ENCODE measurements around the gene ANKRD12. TPM values are rescaled to one million over a fixed set of nuclear protein-coding genes. Genes with fewer than 3 reads are reported as not detected.

Gene ANKRD12
- total and polyA plus RNA-seq, 2 of the 4 experiments (the other 2 are of a cell fraction) = 2.6 to 12.9 TPM

GRCh38 chr18:9234528-9234927 is 97.9 kb downstream of the ANKRD12 start:
- Histone ChIP-seq H2BK5ac (ENCODE audit: low read depth, low read length, poor library complexity, severe bottlenecking) (no peak overlapping the region), H3K9me1 (ENCODE audit: insufficient read depth, low read length) (peaks cover 6% of the 10 kb centered on the region; the same call in 1 of the 2 replicates), H4K5ac (ENCODE audit: low read depth, low read length) (no peak overlapping the region), H2AK9ac (replicated peaks; ENCODE audit: low read depth, low read length, poor library complexity) (no peak overlapping the region), H4K20me1 (ENCODE audit: insufficient read depth, low read length) (no peaks in the 10 kb centered on the region; the same call in 1 of the 2 replicates), H4K8ac (ENCODE audit: low read depth in 2 of 2, low read length in 2 of 2) (no peak overlapping the region), H2AFZ (replicated peaks; ENCODE audit: low read length, poor library complexity) (no peak overlapping the region), H2BK15ac (ENCODE audit: low read depth, low read length) (no peak overlapping the region), H3K23ac (ENCODE audit: low read depth, low read length) (no peak overlapping the region), H3K4ac (ENCODE audit: low read depth, low read length) (no peak overlapping the region), H3K56ac (ENCODE audit: extremely low read depth, insufficient read depth, low read length) (no peak overlapping the region), H3K9me3 (ENCODE audit: control insufficient read depth, insufficient read depth, low read length) (peaks cover 11% of the 10 kb centered on the region), H2AK5ac (ENCODE audit: low read depth, low read length) (no peak overlapping the region), H3K14ac (replicated peaks; ENCODE audit: low read depth, low read length) (no peak overlapping the region), H3K36me3 (ENCODE audit: control insufficient read depth, insufficient read depth, low read length) (peaks cover 30% of the 10 kb centered on the region), H3K4me3 (ENCODE audit: insufficient read depth, low read depth, low read length) (no peak overlapping the region), H3K18ac (ENCODE audit: low read depth, low read length) (no peak overlapping the region), H3K27ac (ENCODE audit: insufficient read depth, low read length) (no peak overlapping the region), H2BK120ac (ENCODE audit: low read depth, low read length) (no peak overlapping the region), H3K9ac (ENCODE audit: low read depth, low read length) (no peak overlapping the region), H2BK20ac (ENCODE audit: low read depth, low read length) (no peak overlapping the region), H4K91ac (ENCODE audit: insufficient read depth, low read depth, low read length) (no peak overlapping the region), H3K4me1 (ENCODE audit: control insufficient read depth, insufficient read depth, low read length) (peaks cover 2% of the 10 kb centered on the region; the same call in 1 of the 2 replicates), H3K27me3 (ENCODE audit: control insufficient read depth, insufficient read depth, low read length) (no peaks in the 10 kb centered on the region), H3K4me2 (ENCODE audit: low read depth, low read length) (no peak overlapping the region), H3K79me1 (ENCODE audit: low read depth in 1 of 2, low read length in 2 of 2) (peaks cover 16 to 31% of the 10 kb centered on the region in 2 experiments)
- ATAC-seq (ENCODE audit: low read depth) (no peak), DNase-seq (no peak)
- intact Hi-C loops (cut with micrococcal nuclease) (no loop called here), in situ Hi-C loops (cut with MboI; ENCODE audit: low sequenced_read_pairs) (no loop called here), dilution Hi-C loops (cut with HindIII; ENCODE audit: low sequenced_read_pairs, unreplicated experiment) (no loop called here)
- no peak for TF ChIP-seq MXI1 (IDR thresholded peaks at IDR 0.05; ENCODE audit: borderline replicate concordance, low read depth, low read length)
- TF ChIP-seq ELK1 (IDR thresholded peaks at IDR 0.05; ENCODE audit: borderline replicate concordance, low read depth, low read length) = no peak
- TF ChIP-seq RFX5 (IDR thresholded peaks at IDR 0.05; ENCODE audit: low read depth, low read length) = no peak
- BruUV-seq (replicated peaks) = no TSS peak
- 85% methylated on average over 3 of the region's 4 CpGs; no CpG with 5 or more reads in 1 of the 2 experiments for WGBS, 2 experiments (ENCODE audit: extremely low coverage in 2 of 2, insufficient read length in 1 of 2)
- ChIA-PET POLR2A (ENCODE audit: unreplicated experiment) (no interaction called here), CTCF (no interaction called here)
